HEK293T (cell line): ENCODE measurements around the gene OTC.

Experiments
- BHLHE40 ChIP-seq: fragments of 450-650 bp; IDR thresholded peaks from 2 replicates; pipeline ENCODE4 v1.6.1; 2016; ENCODE audit warnings: mild to moderate bottlenecking, moderate library complexity, borderline replicate concordance
- CTBP1 ChIP-seq: fragments of 450-650 bp; IDR thresholded peaks from 2 replicates; pipeline ENCODE4 v1.6.1; 2016; ENCODE audit warnings: borderline replicate concordance
- ELF4 ChIP-seq: fragments of 450-650 bp; IDR thresholded peaks from 2 replicates; pipeline ENCODE4 v1.6.1; 2017; ENCODE audit warnings: antibody characterized with exemption
- FOXK2 ChIP-seq: fragments of 450-650 bp; IDR thresholded peaks from 2 replicates; pipeline ENCODE4 v1.6.1; 2016; ENCODE audit warnings: mild to moderate bottlenecking
- LEF1 ChIP-seq: fragments of 450-650 bp; IDR thresholded peaks from 2 replicates; pipeline ENCODE4 v1.6.1; 2017; ENCODE audit warnings: mild to moderate bottlenecking, borderline replicate concordance
- NFRKB ChIP-seq: fragments of 450-650 bp; IDR thresholded peaks from 2 replicates; pipeline ENCODE4 v1.6.1; 2016; ENCODE audit warnings: mild to moderate bottlenecking, moderate library complexity
- SP1 ChIP-seq: fragments of 450-650 bp; IDR thresholded peaks from 2 replicates; pipeline ENCODE4 v1.6.1; 2017

DNA sequence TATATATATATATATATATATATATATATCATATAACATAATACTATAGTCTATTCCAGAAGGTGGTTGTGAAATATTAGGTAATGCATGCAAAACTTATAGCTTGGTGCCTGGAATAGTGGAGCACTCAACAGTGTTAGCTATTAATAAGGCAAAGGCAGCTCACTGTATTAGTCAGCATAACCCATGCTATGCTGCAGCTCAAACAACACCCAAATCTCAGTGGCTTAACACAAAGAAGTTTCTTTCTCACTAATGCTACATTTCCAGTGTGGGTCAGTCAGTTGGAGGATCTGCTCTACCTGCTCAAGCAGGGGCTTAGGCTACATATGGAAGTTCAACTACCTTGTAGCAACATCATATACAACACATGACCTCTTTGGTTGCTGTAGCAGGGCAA lies 19.9 kb upstream of the OTC start:
- no peak for TF ChIP-seq SP1
- TF ChIP-seq BHLHE40 = no peak
- TF ChIP-seq FOXK2 = no peak
- TF ChIP-seq LEF1 = no peak
- TF ChIP-seq CTBP1 = no peak
- TF ChIP-seq NFRKB = no peak
- no peak for TF ChIP-seq ELF4
